Ovary (tissue), 3 donors: Measurements from ENCODE around the gene THAP12.

Source experiments
- EP300 ChIP-seq: sonication (generic); formaldehyde crosslinking; IDR thresholded peaks from one replicate; pipeline ENCODE4 v1.6.1; 2017; ENCODE audit warnings: antibody characterized with exemption
- POLR2A ChIP-seq: fragments of 450-650 bp; IDR thresholded peaks from one replicate; pipeline ENCODE4 v1.6.1; 2017; ENCODE audit warnings: antibody characterized with exemption, mild to moderate bottlenecking, moderate library complexity
- TF ChIP-seq, protein P1 (sequence below), 3 donors: fragments of 450-650 bp in 2 of 3; fragments of 200-600 bp in 1 of 3; IDR thresholded peaks; one replicate each; pipeline versions ENCODE4 v1.5.1 to v1.8.0; 2016 to 2022; ENCODE audit warnings: antibody characterized with exemption in 3 of 3, mild to moderate bottlenecking in 1 of 3
- donor health status: DM: no; HTN: no; CAD: no.

DNA sequence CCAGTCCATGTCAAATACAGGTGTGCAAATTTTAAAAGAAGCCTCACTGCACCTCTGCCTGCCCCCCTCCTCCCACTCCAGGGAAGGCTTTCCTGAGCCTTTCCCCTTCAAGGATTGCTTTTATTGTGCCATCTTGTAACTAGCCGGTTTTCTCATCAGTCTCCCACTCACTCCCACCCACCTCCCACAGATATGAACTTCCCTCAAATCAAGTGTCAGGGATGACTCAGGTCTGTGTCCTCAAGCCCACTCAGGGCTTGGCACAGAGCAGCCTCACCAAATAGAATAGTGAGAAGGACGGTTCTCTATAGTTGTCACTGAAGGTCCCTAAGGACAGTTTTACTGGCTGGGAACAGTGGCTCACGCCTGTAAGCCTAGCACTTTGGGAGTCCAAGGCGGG is 43.0 kb downstream of the THAP12 start:
- TF ChIP-seq, protein P1, sequence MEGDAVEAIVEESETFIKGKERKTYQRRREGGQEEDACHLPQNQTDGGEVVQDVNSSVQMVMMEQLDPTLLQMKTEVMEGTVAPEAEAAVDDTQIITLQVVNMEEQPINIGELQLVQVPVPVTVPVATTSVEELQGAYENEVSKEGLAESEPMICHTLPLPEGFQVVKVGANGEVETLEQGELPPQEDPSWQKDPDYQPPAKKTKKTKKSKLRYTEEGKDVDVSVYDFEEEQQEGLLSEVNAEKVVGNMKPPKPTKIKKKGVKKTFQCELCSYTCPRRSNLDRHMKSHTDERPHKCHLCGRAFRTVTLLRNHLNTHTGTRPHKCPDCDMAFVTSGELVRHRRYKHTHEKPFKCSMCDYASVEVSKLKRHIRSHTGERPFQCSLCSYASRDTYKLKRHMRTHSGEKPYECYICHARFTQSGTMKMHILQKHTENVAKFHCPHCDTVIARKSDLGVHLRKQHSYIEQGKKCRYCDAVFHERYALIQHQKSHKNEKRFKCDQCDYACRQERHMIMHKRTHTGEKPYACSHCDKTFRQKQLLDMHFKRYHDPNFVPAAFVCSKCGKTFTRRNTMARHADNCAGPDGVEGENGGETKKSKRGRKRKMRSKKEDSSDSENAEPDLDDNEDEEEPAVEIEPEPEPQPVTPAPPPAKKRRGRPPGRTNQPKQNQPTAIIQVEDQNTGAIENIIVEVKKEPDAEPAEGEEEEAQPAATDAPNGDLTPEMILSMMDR (IDR thresholded peaks at IDR 0.05) = no peak
- TF ChIP-seq POLR2A = no peak
- no peak for TF ChIP-seq EP300
